HCT116 (cell line): ENCODE data around the gene C11orf68. TPM values are rescaled to one million over a fixed set of nuclear protein-coding genes. Genes with fewer than 3 reads are reported as not detected.

ENCODE experiments used
- ATAC-seq: fragments of 200-7000 bp; cut with Tn5 transposase; 2 replicates; pipeline ENCODE4 v1.9.1; 2020; ENCODE audit warnings: mild to moderate bottlenecking, moderate library complexity
- BruUV-seq: library from RNA; stranded (reverse); fragments of 400-500 nt; replicated peaks from 2 replicates; lab custom pipeline; 2021; lab: Mats Ljungman, UMichigan
- CTCF ChIA-PET: fragments of 300-600 bp; sonication (Branson Sonifier 250); formaldehyde crosslinking; loops from one replicate; lab custom pipeline; 2021; ENCODE audit warnings: antibody characterized with exemption; lab: Charles Lee
- POLR2A ChIA-PET: fragments of 300-600, 350-600 bp; sonication (Branson Sonifier 250); formaldehyde crosslinking; loops from one replicate; lab custom pipeline; 2021; ENCODE audit warnings: antibody characterized with exemption; lab: Charles Lee
- RAD21 ChIA-PET, 2 experiments: fragments of 300-600 bp; sonication (Branson Sonifier 250); formaldehyde crosslinking; loops; one replicate each; lab custom pipeline; 2023; ENCODE audit warnings: low total read pairs in 2 of 2; ENCODE audit not compliant: uncharacterized antibody in 2 of 2, unreplicated experiment in 2 of 2, low non-redundant PET in 1 of 2; lab: Charles Lee
- DNase-seq: peaks from one replicate; pipeline ENCODE4 v3.0.0-alpha.2; 2010; ENCODE audit warnings: low read depth, low spot score
- H2AFZ ChIP-seq: fragments of 200-600 bp; shearing (Covaris generic), sonication (generic); 2 replicates; pipeline ENCODE4 v1.6.1; 2017; ENCODE audit warnings: low read depth, mixed run types, mixed read lengths, antibody characterized with exemption, low read length; ENCODE audit not compliant: poor library complexity, severe bottlenecking
- H3K27ac ChIP-seq: 2 replicates; pipeline ENCODE4 v1.5.1; 2012; ENCODE audit warnings: low read depth, low read length
- H3K27me3 ChIP-seq: fragments of 200-600 bp; sonication (generic); 2 replicates; pipeline ENCODE4 v1.6.1; 2016; ENCODE audit warnings: mixed run types, low read length, mixed read lengths; ENCODE audit not compliant: insufficient read depth
- H3K36me3 ChIP-seq, 2 experiments: fragments of 200-500 bp in 1 of 2; fragments of 200-600 bp in 1 of 2; sonication (Bioruptor generic) in 1 of 2; sonication (generic) in 1 of 2; 2 replicates each; pipeline versions ENCODE4 v1.5.1 to v1.6.1; 2014 to 2016; ENCODE audit warnings: low read length in 2 of 2, inconsistent platforms in 1 of 2, mixed read lengths in 1 of 2, mixed run types in 1 of 2; ENCODE audit not compliant: insufficient read depth in 2 of 2, control insufficient read depth in 1 of 2
- H3K4me1 ChIP-seq, 2 experiments: fragments of 200-600 bp in 1 of 2; sonication (generic) in 1 of 2; 2 replicates each; pipeline versions ENCODE4 v1.5.1 to v1.6.1; 2012 to 2017; ENCODE audit warnings: low read length in 2 of 2, inconsistent platforms in 1 of 2, mild to moderate bottlenecking in 1 of 2, mixed read lengths in 1 of 2, mixed run types in 1 of 2, moderate library complexity in 1 of 2; ENCODE audit not compliant: insufficient read depth in 2 of 2, control insufficient read depth in 1 of 2
- H3K4me2 ChIP-seq: fragments of 200-600 bp; sonication (generic); 2 replicates; pipeline ENCODE4 v1.6.1; 2017; ENCODE audit warnings: mixed run types, low read length, mixed read lengths
- H3K4me3 ChIP-seq, 2 experiments: fragments of 200-600 bp in 1 of 2; sonication (generic) in 1 of 2; replicated peaks in 1 of 2; 2 replicates each; pipeline ENCODE4 v1.5.1; 2011 to 2016; ENCODE audit warnings: low read length in 2 of 2, control low read depth in 1 of 2, low read depth in 1 of 2, mild to moderate bottlenecking in 1 of 2, mixed read lengths in 1 of 2, mixed run types in 1 of 2
- H3K79me2 ChIP-seq: fragments of 200-600 bp; sonication (generic); 2 replicates; pipeline ENCODE4 v1.6.1; 2017; ENCODE audit warnings: mild to moderate bottlenecking, mixed run types, low read length, moderate library complexity, mixed read lengths; ENCODE audit not compliant: insufficient read depth
- H3K9ac ChIP-seq: fragments of 200-600 bp; sonication (generic); 2 replicates; pipeline ENCODE4 v1.6.1; 2016; ENCODE audit warnings: low read length, mixed read lengths
- H3K9me2 ChIP-seq: fragments of 200-600 bp; sonication (generic), shearing (Covaris generic); 2 replicates; pipeline ENCODE4 v1.6.1; 2017; ENCODE audit warnings: mixed run types, mild to moderate bottlenecking, moderate library complexity; ENCODE audit not compliant: insufficient read depth
- H3K9me3 ChIP-seq, 2 experiments: fragments of 200-500 bp in 1 of 2; fragments of 200-600 bp in 1 of 2; sonication (Bioruptor generic) in 1 of 2; sonication (generic) in 1 of 2; 2 replicates each; pipeline ENCODE4 v1.6.1; 2014 to 2017; ENCODE audit warnings: low read length in 2 of 2, mixed read lengths in 2 of 2, inconsistent platforms in 1 of 2, low read depth in 1 of 2, mild to moderate bottlenecking in 1 of 2, mixed run types in 1 of 2, moderate library complexity in 1 of 2; ENCODE audit not compliant: control insufficient read depth in 1 of 2, insufficient read depth in 1 of 2
- H4K20me1 ChIP-seq: fragments of 200-600 bp; sonication (generic), shearing (Covaris generic); 2 replicates; pipeline ENCODE4 v1.6.1; 2017; ENCODE audit warnings: mixed run types, mild to moderate bottlenecking, moderate library complexity; ENCODE audit not compliant: insufficient read depth
- EGR1 ChIP-seq: IDR thresholded peaks from 2 replicates; pipeline ENCODE4 v1.6.1; 2012; ENCODE audit warnings: low read depth
- ELF1 ChIP-seq: IDR thresholded peaks from 2 replicates; pipeline ENCODE4 v1.6.1; 2012; ENCODE audit warnings: low read depth, borderline replicate concordance
- EZH2phosphoT487 ChIP-seq: fragments of 200-600 bp; IDR thresholded peaks from 2 replicates; pipeline ENCODE4 v1.6.1; 2018; ENCODE audit warnings: antibody characterized with exemption, borderline replicate concordance
- POLR2A ChIP-seq: IDR thresholded peaks from 2 replicates; pipeline ENCODE4 v1.7.0; 2011; ENCODE audit warnings: borderline replicate concordance; ENCODE audit not compliant: insufficient read depth, insufficient read length; ENCODE audit errors: extremely low read depth
- POLR2AphosphoS5 ChIP-seq: IDR thresholded peaks from 2 replicates; pipeline ENCODE4 v1.6.1; 2011; ENCODE audit warnings: mild to moderate bottlenecking, low read depth, low read length, moderate library complexity
- RAD21 ChIP-seq: IDR thresholded peaks from 2 replicates; pipeline ENCODE4 v1.6.1; 2012; ENCODE audit warnings: low read depth, mild to moderate bottlenecking
- SRF ChIP-seq: IDR thresholded peaks from 2 replicates; pipeline ENCODE4 v1.6.1; 2012; ENCODE audit warnings: low read depth
- ZFX ChIP-seq: fragments of 450-650 bp; IDR thresholded peaks from 2 replicates; pipeline ENCODE4 v1.6.1; 2017
- intact Hi-C: fragments of 100-400 bp; cut with micrococcal nuclease; formaldehyde crosslinking; loops from 2 replicates; pipeline ENCODE4 v1.10.0; 2022
- total RNA-seq: library from RNA; stranded (reverse); gene quantifications from one replicate; pipeline ENCODE4 v1.2.1, GENCODE V29; 2021; ENCODE audit not compliant: unreplicated experiment
- TF ChIP-seq, protein P1 (sequence below): IDR thresholded peaks from 2 replicates; pipeline ENCODE4 v1.6.1; 2012
- TF ChIP-seq, protein P2 (sequence below): IDR thresholded peaks from 2 replicates; pipeline ENCODE4 v1.6.1; 2012; ENCODE audit warnings: low read depth
- TF ChIP-seq, protein P3 (sequence below): IDR thresholded peaks from 2 replicates; pipeline ENCODE4 v1.6.1; 2011; ENCODE audit warnings: mild to moderate bottlenecking, low read length, moderate library complexity; ENCODE audit not compliant: insufficient replicate concordance; ENCODE audit errors: extremely low read depth

The C11orf68 gene
- total RNA-seq, 1 experiment from 2014 or later, result 49.8 TPM

DNA sequence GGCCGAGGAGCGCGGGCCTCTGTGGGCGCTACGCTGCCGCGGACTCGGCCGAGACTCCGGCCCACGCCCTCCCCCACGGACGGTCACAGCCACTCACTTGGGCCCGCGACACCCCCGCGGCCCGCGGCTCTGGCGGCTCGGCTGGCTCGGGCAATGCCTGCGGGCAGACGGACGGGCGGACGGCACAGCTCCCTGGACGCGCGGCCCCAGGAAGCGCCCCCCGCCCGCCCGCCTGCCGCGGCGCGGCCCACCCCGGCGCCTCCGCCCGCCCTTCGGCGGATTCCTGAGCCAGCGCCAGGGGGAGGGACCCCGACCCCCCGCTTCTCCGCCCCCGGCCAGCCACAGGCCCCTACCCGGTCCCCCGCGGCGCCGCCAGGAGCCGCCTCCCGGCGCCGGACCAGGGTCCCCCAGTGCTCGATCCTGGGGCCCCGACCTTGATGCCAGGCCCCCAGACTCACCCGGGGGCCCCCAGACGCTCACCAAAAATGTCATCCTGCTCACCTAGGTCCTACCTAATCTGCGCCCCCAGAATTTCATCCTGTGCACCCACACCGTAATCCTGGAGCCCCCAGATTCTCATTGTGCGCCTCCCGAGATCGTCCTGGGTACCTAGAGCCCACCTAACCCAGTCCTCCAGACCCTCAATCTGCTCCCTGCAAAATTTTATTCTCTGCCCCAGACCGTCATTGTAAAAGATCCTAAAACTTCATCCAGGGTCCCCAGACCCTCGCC is 46.1 kb downstream of the C11orf68 start, which contains the start of gene EFEMP2:
TSS of gene EFEMP2 (minus strand) at position 215 of the 732 bp plus-strand sequence. CDS start 446 bp downstream, outside the sequence.
- Histone ChIP-seq H3K9ac (peak within 1 kb of the TSS; percentile 58), H3K4me2 (peak within 1 kb of the TSS; percentile 81), H3K27ac (peak within 1 kb of the TSS; percentile 55), H3K4me1 (peaks cover 10 to 13% of the 10 kb centered on the region in 2 experiments; a peak in 3 of 4 replicates), H4K20me1 (no peaks in the 10 kb centered on the region), H3K9me2 (no peaks in the 10 kb centered on the region), H3K4me3 (peak within 1 kb of the TSS; percentile 52 to 55), H3K9me3 (no peaks in the 10 kb centered on the region), H3K79me2 (no peaks in the 10 kb centered on the region), H3K27me3 (no peaks in the 10 kb centered on the region), H3K36me3 (no peaks in the 10 kb centered on the region), H2AFZ (no peak within 1 kb of the TSS)
- TSS peak; percentile 83 for BruUV-seq
- intact Hi-C loops, result loop anchor here (5.0 kb wide), 1 partner anchor 160 kb away; the partner anchor contains the start of gene KAT5
- RAD21 ChIA-PET, result interaction anchor here in 1 of 2 experiments (0.6 kb wide), 1 partner anchor 15 kb away, joined by 3 read pairs; the partner anchor contains the start of gene FIBP
- POLR2A ChIA-PET, result interaction anchor here (1.5 to 4.8 kb wide), 2 partner anchors 12 to 13 kb away, joined by 3 to 36 read pairs; partner anchors contain the start of genes CFL1 and MUS81
- CTCF ChIA-PET, result interaction anchor here (1.5 to 1.8 kb wide), 3 partner anchors 12 to 16 kb away, joined by 6 to 9 read pairs (median 8); partner anchors contain the start of genes FIBP and MUS81
- ATAC-seq, result no peak
- no peak for DNase-seq
- no peak for TF ChIP-seq POLR2A
- no peak for TF ChIP-seq ZFX
- no peak for TF ChIP-seq RAD21
- TF ChIP-seq EZH2phosphoT487, result no peak
- TF ChIP-seq, protein P1, sequence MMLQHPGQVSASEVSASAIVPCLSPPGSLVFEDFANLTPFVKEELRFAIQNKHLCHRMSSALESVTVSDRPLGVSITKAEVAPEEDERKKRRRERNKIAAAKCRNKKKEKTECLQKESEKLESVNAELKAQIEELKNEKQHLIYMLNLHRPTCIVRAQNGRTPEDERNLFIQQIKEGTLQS, result no peak
- TF ChIP-seq, protein P2, sequence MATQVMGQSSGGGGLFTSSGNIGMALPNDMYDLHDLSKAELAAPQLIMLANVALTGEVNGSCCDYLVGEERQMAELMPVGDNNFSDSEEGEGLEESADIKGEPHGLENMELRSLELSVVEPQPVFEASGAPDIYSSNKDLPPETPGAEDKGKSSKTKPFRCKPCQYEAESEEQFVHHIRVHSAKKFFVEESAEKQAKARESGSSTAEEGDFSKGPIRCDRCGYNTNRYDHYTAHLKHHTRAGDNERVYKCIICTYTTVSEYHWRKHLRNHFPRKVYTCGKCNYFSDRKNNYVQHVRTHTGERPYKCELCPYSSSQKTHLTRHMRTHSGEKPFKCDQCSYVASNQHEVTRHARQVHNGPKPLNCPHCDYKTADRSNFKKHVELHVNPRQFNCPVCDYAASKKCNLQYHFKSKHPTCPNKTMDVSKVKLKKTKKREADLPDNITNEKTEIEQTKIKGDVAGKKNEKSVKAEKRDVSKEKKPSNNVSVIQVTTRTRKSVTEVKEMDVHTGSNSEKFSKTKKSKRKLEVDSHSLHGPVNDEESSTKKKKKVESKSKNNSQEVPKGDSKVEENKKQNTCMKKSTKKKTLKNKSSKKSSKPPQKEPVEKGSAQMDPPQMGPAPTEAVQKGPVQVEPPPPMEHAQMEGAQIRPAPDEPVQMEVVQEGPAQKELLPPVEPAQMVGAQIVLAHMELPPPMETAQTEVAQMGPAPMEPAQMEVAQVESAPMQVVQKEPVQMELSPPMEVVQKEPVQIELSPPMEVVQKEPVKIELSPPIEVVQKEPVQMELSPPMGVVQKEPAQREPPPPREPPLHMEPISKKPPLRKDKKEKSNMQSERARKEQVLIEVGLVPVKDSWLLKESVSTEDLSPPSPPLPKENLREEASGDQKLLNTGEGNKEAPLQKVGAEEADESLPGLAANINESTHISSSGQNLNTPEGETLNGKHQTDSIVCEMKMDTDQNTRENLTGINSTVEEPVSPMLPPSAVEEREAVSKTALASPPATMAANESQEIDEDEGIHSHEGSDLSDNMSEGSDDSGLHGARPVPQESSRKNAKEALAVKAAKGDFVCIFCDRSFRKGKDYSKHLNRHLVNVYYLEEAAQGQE, result no peak
- no peak for TF ChIP-seq SRF
- TF ChIP-seq EGR1, result no peak
- TF ChIP-seq ELF1, result no peak
- TF ChIP-seq, protein P3, sequence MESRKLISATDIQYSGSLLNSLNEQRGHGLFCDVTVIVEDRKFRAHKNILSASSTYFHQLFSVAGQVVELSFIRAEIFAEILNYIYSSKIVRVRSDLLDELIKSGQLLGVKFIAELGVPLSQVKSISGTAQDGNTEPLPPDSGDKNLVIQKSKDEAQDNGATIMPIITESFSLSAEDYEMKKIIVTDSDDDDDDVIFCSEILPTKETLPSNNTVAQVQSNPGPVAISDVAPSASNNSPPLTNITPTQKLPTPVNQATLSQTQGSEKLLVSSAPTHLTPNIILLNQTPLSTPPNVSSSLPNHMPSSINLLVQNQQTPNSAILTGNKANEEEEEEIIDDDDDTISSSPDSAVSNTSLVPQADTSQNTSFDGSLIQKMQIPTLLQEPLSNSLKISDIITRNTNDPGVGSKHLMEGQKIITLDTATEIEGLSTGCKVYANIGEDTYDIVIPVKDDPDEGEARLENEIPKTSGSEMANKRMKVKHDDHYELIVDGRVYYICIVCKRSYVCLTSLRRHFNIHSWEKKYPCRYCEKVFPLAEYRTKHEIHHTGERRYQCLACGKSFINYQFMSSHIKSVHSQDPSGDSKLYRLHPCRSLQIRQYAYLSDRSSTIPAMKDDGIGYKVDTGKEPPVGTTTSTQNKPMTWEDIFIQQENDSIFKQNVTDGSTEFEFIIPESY, result no peak
- no peak for TF ChIP-seq POLR2AphosphoS5
- TF ChIP-seq, all 23 proteins: peak for 0
